ENCODE measurements around the gene DHRSX.
A peak's percentile ranks its signal among the peaks of the same experiment; 100 is the strongest.
"Not testable (repeated sequence)": the region's sequence is repeated elsewhere in the genome, so short reads cannot be mapped to it uniquely, and the experiment has no call there.

DHRSX gene

DNA sequence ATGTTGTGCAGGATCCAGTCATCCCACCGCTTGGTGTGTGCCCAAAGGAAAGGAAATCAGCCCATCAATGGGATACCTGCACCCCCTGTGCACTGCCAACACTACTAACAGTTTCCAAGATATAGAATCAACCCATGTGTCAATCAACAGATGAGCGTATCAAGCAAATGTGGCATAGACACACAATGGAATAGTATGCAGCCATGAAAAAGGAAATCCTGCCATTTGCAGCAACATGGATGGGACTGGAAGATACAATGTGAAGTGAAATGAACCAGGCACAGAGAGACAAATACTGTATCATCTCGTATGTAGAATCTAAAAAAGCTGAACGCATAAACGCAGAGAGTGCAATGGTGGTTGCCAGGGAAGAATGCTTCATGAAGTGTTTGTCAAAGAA is 20.8 kb downstream of the DHRSX start:
- H3K4ac ChIP-seq (ENCODE audit: low read depth, low read length); H2BK120ac ChIP-seq (ENCODE audit: low read depth, low read length); H3K56ac ChIP-seq (ENCODE audit: low read length); H2AK5ac ChIP-seq (ENCODE audit: low read length); H3K18ac ChIP-seq (ENCODE audit: low read length); H3K9ac ChIP-seq (ENCODE audit: low read length); H4K8ac ChIP-seq (ENCODE audit: low read depth, low read length); H3K4me2 ChIP-seq (ENCODE audit: low read length); H3K27me3 ChIP-seq (ENCODE audit: insufficient read depth, low read length, poor library complexity); H3K36me3 ChIP-seq (ENCODE audit: control insufficient read depth, insufficient read depth, low read length); H3K4me1 ChIP-seq (ENCODE audit: control insufficient read depth, low read depth, low read length); H3K23ac ChIP-seq (ENCODE audit: low read length); H3K27ac ChIP-seq (ENCODE audit: low read depth, low read length); DNase-seq; H2BK5ac ChIP-seq (ENCODE audit: low read length); H4K5ac ChIP-seq (ENCODE audit: low read length); H3K4me3 ChIP-seq (ENCODE audit: low read length); H2BK15ac ChIP-seq (replicated peaks; ENCODE audit: low read depth): not testable (repeated sequence)
- WGBS (ENCODE audit: extremely low coverage, insufficient coverage, low lambda C conversion rate), result no CpG with 5 or more reads among the region's 5 CpGs
- Histone ChIP-seq H3K79me1 (ENCODE audit: low read length) (peaks cover 18% of the 10 kb centered on the region), H3K79me2 (ENCODE audit: control insufficient read depth, insufficient read depth, low read length) (peaks cover 21% of the 10 kb centered on the region)

DNA sequence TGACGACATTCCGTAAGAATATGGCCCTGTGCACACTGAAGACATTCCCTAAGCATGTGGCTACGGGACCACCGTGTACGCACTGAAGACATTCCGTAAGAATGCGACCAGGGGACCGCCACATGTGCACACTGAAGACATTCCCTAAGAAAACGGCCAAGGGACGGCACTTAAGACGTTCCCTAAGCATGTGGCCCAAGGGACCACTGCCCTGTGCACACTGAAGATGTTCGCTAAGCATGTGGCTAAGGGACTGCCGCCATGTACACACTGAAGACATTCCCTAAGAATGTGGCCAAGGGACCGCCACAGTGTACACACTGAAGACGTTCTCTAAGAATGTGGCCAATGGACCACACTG is 21.4 kb downstream of the DHRSX start:
- Histone ChIP-seq H3K27ac (ENCODE audit: low read depth, low read length) (no peak overlapping the region), H3K4ac (ENCODE audit: low read depth, low read length) (no peak overlapping the region), H4K5ac (ENCODE audit: low read length) (no peak overlapping the region), H2BK5ac (ENCODE audit: low read length) (no peak overlapping the region), H3K79me1 (ENCODE audit: low read length) (peaks cover 18% of the 10 kb centered on the region), H4K8ac (ENCODE audit: low read depth, low read length) (no peak overlapping the region), H2BK120ac (ENCODE audit: low read depth, low read length) (no peak overlapping the region), H3K36me3 (ENCODE audit: control insufficient read depth, insufficient read depth, low read length) (no peaks in the 10 kb centered on the region), H3K4me1 (ENCODE audit: control insufficient read depth, low read depth, low read length) (no peaks in the 10 kb centered on the region), H3K27me3 (ENCODE audit: insufficient read depth, low read length, poor library complexity) (no peaks in the 10 kb centered on the region), H3K23ac (ENCODE audit: low read length) (no peak overlapping the region), H2BK15ac (replicated peaks; ENCODE audit: low read depth) (no peak overlapping the region), H3K4me3 (ENCODE audit: low read length) (no peak overlapping the region), H3K79me2 (ENCODE audit: control insufficient read depth, insufficient read depth, low read length) (peaks cover 21% of the 10 kb centered on the region), H3K4me2 (ENCODE audit: low read length) (no peak overlapping the region), H3K18ac (ENCODE audit: low read length) (no peak overlapping the region), H2AK5ac (ENCODE audit: low read length) (no peak overlapping the region), H3K9ac (ENCODE audit: low read length) (no peak overlapping the region), H3K56ac (ENCODE audit: low read length) (no peak overlapping the region)
- no CpG with 5 or more reads among the region's 15 CpGs for WGBS (ENCODE audit: extremely low coverage, insufficient coverage, low lambda C conversion rate)
- DNase-seq, result no peak

DNA sequence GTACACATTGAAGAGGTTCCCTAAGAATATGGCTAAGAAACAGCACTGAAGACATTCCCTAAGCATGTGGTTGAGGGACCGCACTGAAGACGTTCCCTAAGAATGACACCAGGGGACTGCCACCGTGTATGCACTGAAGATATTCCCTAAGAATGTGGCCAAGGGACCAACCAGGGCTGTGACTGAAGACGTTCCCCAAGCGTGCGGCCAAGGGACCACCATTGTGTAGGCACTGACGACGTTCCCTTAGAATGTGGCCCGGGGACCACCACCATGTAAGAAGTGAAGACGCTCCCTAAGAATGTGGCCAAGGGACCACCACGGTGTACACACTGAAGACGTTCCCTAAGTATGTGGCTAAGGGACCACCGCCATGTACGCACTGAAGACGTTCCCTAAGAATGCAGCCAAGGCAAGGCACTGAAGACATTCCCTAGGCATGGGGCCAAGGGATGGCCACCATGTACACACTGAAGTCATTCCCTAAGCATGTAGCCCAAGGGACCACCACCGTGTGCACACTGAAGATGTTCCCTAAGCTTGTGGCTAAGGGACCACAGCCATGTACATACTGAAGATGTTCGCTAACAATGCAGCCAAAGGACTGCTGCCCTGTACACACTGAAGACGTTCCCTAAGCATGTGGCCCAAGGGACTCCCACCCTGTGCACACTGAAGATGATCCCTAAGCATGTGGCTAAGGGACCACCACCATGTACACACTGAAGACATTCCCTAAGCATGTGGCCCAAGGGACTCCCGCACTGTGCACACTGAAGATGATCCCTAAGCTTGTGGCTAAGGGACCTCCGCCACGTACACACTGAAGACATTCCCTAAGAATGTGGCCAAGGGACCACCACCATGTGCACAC is 22.0 kb downstream of the DHRSX start:
- DNase-seq, result peak; percentile 30
- H3K79me2 ChIP-seq (ENCODE audit: control insufficient read depth, insufficient read depth, low read length), result peaks cover 24% of the 10 kb centered on the region
- H3K56ac ChIP-seq (ENCODE audit: low read length), result no peak overlapping the region

DNA sequence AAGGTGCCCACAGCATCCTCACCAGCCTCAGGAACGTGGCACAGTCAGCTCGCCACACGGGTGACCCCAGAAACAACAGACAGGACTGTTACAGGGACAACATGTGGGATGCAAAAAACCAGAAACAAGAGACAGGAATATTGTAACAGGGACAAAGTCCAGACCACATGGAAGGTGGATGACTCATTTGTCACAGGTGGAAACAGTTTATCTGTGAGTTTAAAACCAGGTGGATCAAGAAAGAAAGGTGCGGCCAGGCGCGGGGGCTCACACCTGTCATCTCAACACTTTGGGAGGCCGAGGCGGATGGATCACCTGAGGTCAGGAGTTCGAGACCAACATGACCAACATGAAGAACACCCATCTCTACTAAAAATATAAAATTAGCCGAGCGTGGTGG is 23.5 kb downstream of the DHRSX start:
- H3K23ac ChIP-seq (ENCODE audit: low read length); H2BK120ac ChIP-seq (ENCODE audit: low read depth, low read length); H3K4me2 ChIP-seq (ENCODE audit: low read length); H3K56ac ChIP-seq (ENCODE audit: low read length); H3K27ac ChIP-seq (ENCODE audit: low read depth, low read length); H3K27me3 ChIP-seq (ENCODE audit: insufficient read depth, low read length, poor library complexity); H3K18ac ChIP-seq (ENCODE audit: low read length); H3K36me3 ChIP-seq (ENCODE audit: control insufficient read depth, insufficient read depth, low read length); H3K4me3 ChIP-seq (ENCODE audit: low read length); H2BK5ac ChIP-seq (ENCODE audit: low read length); H2AK5ac ChIP-seq (ENCODE audit: low read length); DNase-seq; H2BK15ac ChIP-seq (replicated peaks; ENCODE audit: low read depth); H4K8ac ChIP-seq (ENCODE audit: low read depth, low read length); H3K4me1 ChIP-seq (ENCODE audit: control insufficient read depth, low read depth, low read length); H3K9ac ChIP-seq (ENCODE audit: low read length); H3K4ac ChIP-seq (ENCODE audit: low read depth, low read length); H4K5ac ChIP-seq (ENCODE audit: low read length): not testable (repeated sequence)
- H3K79me1 ChIP-seq (ENCODE audit: low read length), result peaks cover 21% of the 10 kb centered on the region
- WGBS (ENCODE audit: extremely low coverage, insufficient coverage, low lambda C conversion rate), result no CpG with 5 or more reads among the region's 11 CpGs
- H3K79me2 ChIP-seq (ENCODE audit: control insufficient read depth, insufficient read depth, low read length), result peaks cover 24% of the 10 kb centered on the region

More for the DNA sequence above, 22.0 kb downstream of the DHRSX start:
- no CpG with 5 or more reads among the region's 21 CpGs for WGBS (ENCODE audit: extremely low coverage, insufficient coverage, low lambda C conversion rate)
- Histone ChIP-seq H3K4me3 (ENCODE audit: low read length) (no peak overlapping the region), H4K8ac (ENCODE audit: low read depth, low read length) (no peak overlapping the region), H2BK120ac (ENCODE audit: low read depth, low read length) (no peak overlapping the region), H4K5ac (ENCODE audit: low read length) (no peak overlapping the region), H3K9ac (ENCODE audit: low read length) (no peak overlapping the region), H3K4me1 (ENCODE audit: control insufficient read depth, low read depth, low read length) (no peaks in the 10 kb centered on the region), H3K27ac (ENCODE audit: low read depth, low read length) (no peak overlapping the region), H3K18ac (ENCODE audit: low read length) (no peak overlapping the region), H3K23ac (ENCODE audit: low read length) (no peak overlapping the region), H3K36me3 (ENCODE audit: control insufficient read depth, insufficient read depth, low read length) (no peaks in the 10 kb centered on the region), H3K79me1 (ENCODE audit: low read length) (peaks cover 21% of the 10 kb centered on the region), H3K4ac (ENCODE audit: low read depth, low read length) (no peak overlapping the region), H2BK5ac (ENCODE audit: low read length) (no peak overlapping the region), H2BK15ac (replicated peaks; ENCODE audit: low read depth) (no peak overlapping the region), H3K4me2 (ENCODE audit: low read length) (no peak overlapping the region), H3K27me3 (ENCODE audit: insufficient read depth, low read length, poor library complexity) (no peaks in the 10 kb centered on the region), H2AK5ac (ENCODE audit: low read length) (no peak overlapping the region)

DNA sequence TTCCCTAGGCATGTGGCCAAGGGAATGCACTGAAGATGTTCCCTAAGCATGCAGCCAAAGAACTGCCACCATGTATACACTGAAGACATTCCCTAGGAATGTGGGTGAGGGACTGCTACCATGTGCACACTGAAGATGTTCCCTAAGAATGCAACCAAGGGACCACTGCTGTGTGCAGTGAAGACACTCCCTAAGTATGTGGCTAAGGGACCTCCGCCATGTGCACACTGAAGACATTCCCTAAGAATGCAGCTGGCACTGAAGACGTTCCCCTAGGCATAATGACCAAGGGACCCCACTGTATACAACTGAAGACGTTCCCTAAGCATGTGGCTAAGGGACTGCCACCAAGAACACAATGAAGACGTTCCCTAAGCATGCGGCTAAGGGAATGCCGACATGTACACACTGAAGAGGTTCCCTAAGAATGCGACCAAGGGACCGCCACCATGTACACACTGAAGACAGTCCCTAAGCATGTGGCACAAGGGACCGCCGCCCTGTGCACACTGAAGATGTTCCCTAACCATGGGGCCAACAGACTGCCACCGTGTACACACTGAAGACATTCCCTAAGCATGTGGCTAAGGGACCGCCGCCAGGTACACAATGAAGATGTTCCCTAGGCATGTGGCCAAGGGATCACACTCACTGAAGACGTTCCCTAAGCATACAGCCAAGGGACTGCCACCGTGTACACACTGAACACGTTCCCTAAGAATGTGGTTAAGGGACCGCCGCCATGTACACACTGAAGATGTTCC is 25.6 kb downstream of the DHRSX start:
- H3K36me3 ChIP-seq (ENCODE audit: control insufficient read depth, insufficient read depth, low read length), result no peaks in the 10 kb centered on the region
- H3K56ac ChIP-seq (ENCODE audit: low read length), result no peak overlapping the region
- no peak overlapping the region for H2BK15ac ChIP-seq (replicated peaks; ENCODE audit: low read depth)
- no peaks in the 10 kb centered on the region for H3K27me3 ChIP-seq (ENCODE audit: insufficient read depth, low read length, poor library complexity)
- no peak overlapping the region for H2AK5ac ChIP-seq (ENCODE audit: low read length)
- peak; percentile 76 for DNase-seq
- peaks cover 26% of the 10 kb centered on the region for H3K79me1 ChIP-seq (ENCODE audit: low read length)
- H4K5ac ChIP-seq (ENCODE audit: low read length), result no peak overlapping the region
- H3K27ac ChIP-seq (ENCODE audit: low read depth, low read length), result no peak overlapping the region
- no peak overlapping the region for H2BK120ac ChIP-seq (ENCODE audit: low read depth, low read length)
- WGBS (ENCODE audit: extremely low coverage, insufficient coverage, low lambda C conversion rate), result no CpG with 5 or more reads among the region's 18 CpGs
- no peaks in the 10 kb centered on the region for H3K4me1 ChIP-seq (ENCODE audit: control insufficient read depth, low read depth, low read length)
- peaks cover 24% of the 10 kb centered on the region for H3K79me2 ChIP-seq (ENCODE audit: control insufficient read depth, insufficient read depth, low read length)
- H3K4me2 ChIP-seq (ENCODE audit: low read length), result no peak overlapping the region
- H3K18ac ChIP-seq (ENCODE audit: low read length), result no peak overlapping the region
- H2BK5ac ChIP-seq (ENCODE audit: low read length), result no peak overlapping the region
- no peak overlapping the region for H3K23ac ChIP-seq (ENCODE audit: low read length)
- no peak overlapping the region for H4K8ac ChIP-seq (ENCODE audit: low read depth, low read length)
- no peak overlapping the region for H3K4ac ChIP-seq (ENCODE audit: low read depth, low read length)
- no peak overlapping the region for H3K4me3 ChIP-seq (ENCODE audit: low read length)
- no peak overlapping the region for H3K9ac ChIP-seq (ENCODE audit: low read length)
